Stromal cell of bone marrow (primary cell): ENCODE data around the gene PPP1R2.
"Not testable (repeated sequence)": the region's sequence is repeated elsewhere in the genome, so short reads cannot be mapped to it uniquely, and the experiment has no call there.

Experiments
- DNase-seq: peaks from one replicate; pipeline ENCODE4 v3.0.0-alpha.2; 2012; ENCODE audit warnings: low read depth

PPP1R2 gene

DNA sequence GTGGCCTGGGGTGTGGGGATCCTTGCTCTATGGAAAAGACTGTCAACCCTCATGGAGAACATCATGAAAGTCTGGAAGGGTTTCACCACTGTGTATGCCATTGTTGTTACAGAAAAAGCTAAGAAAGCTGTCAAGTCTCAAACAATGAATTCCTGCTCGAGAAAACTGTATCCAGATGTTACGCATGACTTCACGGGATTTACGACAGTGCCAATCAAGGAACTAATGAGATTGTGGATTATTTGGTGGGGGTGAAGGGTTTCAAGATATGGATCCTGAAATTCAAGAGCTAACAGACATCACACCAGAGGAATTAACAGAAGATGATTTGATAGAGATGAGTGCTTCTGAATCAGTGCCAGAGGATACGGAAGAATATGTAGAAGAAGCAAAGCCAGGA lies 7.8 kb downstream of the PPP1R2 start:
- DNase-seq = no peak

DNA sequence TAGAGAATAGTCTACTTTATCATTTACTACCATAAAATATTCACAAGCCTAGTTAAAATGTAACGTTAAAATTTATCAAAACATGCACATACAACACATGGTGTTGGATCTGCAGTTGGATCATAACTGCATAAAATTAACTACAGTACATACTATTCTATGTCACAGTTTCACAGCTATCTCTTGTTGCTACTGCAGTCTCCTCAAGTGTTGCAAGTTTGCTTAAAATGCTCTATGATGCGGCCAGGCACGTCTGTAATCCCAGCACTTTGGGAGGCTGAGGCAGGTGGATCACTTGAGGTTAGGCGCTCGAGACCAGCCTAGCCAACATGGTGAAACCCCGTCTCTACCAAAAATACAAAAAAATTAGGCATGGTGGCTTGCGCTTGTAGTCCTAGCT lies 10.3 kb downstream of the PPP1R2 start:
- DNase-seq = no peak

DNA sequence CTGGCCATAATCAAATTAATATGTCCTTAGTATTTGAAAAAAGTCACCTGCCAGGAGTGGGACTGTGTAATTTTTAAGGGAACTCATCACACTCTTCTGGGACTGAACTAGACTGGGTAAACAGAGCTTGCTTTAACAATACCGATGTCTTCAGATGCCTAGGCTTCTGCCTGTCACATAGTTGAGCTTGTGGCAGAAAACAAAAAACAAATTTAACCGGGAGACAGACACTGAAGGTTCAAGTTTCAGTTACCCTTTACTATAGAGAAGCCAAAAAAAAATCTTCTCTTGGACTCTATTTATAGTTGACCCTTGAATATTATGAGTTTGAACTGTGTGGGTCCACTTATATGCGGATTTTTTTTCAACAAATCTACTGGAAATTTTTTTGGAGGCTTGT lies 10.8 kb downstream of the PPP1R2 start:
- no peak for DNase-seq

DNA sequence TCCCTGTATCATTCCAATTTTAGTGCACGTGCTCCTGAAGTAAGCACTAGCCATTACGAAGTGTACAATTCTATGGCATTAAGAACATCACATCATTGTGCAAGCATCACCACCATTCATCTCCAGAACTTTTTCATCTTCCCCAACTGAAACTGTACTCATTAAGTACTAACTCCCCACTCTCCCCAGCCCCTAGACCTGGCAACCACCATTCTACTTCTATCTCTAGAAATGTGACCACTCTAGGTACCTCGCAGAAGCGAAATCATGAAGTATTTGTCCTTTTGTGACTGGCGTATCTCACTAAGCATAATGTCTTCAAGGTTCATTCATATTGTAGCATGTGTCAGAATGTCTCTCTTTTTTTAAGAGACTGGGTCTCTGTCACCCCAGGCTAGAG lies 11.4 kb downstream of the PPP1R2 start:
- DNase-seq = no peak

DNA sequence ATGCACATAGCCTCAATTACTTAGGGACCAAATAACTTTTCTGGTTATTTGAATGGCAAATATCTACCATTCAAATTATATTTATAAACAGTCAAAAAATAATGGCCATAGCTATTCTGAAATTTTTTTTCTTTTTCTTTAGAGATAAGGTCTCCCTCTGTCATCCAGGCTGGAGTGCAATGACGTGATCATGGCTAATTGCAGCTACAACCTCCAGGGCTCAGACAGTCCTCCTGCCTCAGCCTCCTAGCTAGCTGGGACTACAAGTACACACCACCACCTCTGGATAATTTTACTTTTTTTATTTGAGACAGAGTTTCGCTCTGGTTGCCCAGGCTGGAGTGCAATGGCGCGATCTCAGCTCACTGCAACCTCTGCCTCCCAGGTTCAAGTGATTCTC lies 16.6 kb downstream of the PPP1R2 start:
- no peak for DNase-seq

DNA sequence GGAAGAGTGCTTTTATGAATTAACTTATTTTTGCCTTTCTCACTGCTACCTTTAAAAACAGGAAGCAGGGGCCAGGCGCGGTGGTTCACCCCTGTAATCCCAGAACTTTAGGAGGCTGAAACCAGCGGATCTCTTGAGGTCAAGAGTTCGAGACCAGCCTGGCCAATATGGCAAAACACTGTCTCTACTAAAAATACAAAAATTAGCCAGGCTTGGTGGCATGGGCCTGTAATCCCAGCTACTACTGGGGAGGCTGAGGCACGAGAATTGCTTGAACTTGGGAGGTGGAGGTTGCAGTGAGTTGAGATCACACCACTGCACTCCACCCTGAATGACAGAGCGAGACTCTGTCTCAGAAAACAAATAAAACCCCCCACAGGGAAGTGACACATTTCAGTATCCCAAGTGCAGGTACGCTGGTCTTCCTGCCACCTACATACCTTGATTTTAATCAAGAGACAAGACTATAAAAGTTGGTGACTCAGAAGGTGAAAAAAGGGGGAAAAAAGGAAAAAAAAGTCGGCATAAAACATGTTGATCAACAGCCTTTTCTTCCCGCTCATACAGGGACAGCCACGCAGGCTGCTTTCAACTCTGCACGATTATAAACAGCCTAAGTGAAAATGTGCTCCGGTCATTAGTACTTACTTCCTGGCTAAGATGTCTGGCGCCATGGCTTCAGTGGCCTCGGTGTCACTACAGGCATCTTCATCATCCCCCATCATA lies 18.8 kb downstream of the PPP1R2 start:
- DNase-seq = no peak

DNA sequence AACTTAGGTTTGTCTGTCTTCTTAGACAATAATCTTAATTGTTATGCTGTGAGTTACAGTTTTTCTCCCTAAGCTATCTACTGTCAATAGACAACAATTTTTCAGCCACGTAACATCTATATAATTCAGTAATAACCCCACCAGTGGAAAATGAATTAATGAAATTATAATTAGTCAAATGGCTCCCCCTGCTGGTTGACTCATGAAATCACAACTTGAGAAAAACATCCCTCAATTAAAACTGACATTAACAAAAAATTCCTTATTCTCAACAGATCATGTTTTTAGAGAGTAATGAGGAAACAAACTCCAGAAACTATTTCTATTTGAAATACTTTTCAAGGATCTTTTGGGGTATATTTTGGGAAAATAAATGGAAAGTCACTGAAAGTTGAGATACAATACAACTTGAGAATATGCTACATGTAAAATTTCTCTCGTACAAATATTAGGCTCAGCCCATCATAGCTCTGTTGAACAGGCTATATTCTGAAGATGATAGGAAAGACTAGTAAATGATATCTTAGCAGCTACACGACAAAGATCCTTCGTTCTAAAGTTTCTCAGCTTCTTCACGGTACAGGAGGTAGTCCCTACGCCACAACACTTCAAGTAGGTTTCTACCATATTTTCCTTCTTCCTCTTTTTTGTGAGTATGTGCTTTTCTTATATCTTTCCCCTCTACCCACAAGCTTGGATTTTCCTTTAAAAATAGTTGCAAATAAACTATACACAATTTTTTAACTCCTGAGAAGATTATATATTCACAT lies 20.7 kb downstream of the PPP1R2 start:
- DNase-seq = no peak

DNA sequence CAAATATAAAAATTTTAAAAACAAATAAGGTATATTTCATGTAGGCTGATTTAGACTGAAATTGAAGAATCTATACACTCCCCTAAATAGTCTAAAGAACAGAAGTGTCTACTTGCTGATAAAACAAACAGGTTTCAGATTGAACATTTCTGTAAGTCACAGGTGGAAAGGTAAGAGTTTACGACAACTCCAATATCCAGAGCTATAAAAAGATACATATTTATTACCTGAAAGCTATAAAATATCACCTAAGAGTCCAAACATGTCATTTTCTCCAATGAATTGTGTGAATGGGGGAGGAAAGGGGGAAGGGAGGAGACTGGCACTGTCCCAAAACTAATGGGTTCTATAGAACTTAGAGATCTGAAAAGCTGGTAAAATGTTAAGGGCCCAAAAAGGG lies 26.1 kb downstream of the PPP1R2 start:
- no peak for DNase-seq

DNA sequence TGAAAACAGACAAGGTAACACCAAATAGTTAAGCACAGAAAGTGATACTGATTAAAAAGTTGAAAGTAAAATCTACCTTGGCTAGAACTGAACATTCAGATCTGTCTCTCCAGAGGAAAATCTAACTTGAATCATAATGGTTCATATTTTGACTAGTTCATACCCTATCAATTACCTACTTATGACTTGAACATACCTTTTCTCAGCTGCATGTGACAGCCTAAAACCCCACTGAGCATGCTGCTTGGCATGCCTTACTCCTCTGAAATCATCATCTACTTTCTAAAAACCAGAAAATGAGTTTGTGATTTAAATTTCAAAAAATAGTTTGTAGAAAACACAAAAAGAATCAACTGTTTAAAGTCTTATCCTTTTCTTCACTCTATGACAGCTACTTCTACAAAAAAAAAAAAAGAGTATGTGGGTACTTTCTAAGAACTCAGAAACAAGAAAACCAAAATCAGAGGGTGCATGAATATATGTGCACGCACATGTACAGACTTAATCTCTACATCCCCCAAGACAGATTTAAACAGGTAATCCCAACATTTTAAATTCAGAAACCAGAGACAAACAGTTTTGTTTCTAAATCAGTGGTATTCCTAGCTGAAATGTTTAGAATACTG lies 28.4 kb downstream of the PPP1R2 start:
- DNase-seq = not testable (repeated sequence)

DNA sequence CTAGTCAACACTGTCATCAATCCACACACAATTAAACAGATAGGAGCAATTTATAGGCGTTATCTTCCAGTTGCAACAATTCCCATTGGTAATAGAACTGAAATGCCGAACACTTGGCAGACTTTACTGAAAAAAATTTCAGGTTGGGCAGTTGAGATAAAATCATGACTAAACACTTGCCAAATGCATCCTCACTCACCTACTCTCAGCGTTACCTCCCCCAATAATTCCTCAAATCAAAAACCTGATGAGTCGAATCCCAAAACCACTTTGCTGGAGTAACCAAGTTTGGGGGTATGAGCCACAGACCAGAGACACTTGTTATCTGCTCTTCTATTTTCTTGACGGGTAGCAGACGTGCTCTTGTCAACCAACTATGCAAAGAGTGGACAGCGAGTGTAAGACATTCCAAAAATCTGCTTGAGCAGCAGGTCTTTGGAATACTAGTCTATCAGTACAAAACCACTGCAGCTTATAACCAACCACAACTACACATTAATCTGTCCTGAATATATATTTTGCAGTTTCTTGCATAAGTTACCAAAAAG lies 30.3 kb downstream of the PPP1R2 start:
- DNase-seq = no peak

DNA sequence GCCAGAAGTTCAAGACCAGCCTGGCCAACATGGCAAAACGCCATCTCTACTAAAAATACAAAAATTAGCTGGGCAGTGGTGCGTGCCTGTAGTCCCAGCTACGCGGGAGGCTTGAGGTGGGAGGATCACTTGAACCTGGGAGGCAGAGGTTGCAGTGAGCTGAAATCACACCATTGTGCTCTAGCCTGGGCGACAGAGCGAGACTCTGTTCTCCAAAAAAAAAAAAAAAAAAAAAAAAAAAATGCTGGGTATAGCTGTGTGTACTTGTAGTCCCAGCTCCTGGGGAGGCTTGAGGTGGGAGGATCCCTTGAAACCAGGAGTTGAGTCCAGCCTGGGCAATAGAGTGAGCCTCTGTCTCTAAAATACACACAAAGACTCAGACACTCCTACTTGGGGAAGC lies 32.0 kb downstream of the PPP1R2 start:
- DNase-seq = no peak

DNA sequence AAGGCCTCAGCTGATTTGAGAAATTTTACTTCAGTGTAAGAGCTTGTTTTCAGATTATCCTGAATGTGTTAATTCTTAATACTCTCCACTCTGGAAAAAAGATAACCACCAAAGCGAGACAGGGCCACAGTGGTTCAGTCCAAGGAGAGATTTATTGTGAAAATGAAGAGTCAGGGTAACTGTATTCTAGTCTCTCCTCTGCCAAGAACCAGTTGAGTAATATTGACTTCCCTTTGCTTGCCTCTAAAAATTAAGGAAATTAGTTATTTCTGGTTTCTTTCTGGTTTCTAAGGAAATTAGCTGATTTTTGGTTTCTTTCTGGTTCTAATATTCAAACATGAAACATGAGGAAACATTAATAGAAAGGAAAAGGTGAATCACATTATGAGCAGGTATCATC lies 34.9 kb downstream of the PPP1R2 start:
- DNase-seq = no peak

DNA sequence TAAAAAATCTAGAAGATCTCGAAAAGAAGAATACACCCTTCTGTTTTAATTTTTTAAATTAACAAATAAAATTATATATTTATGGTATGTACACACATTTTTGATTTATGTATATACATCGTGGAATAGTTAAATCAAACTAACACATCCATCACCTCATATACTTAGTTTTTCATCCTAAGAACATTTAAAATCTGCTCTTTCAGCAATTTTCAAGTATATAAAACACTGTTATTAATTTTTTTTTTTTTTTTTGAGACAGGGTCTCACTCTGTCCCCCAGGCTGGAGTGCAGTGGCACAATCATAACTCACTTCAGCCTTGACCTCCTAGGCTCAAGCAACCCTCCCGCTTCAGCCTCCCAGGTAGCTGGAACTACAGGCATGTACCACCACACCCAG lies 67.5 kb downstream of the PPP1R2 start:
- DNase-seq = no peak

DNA sequence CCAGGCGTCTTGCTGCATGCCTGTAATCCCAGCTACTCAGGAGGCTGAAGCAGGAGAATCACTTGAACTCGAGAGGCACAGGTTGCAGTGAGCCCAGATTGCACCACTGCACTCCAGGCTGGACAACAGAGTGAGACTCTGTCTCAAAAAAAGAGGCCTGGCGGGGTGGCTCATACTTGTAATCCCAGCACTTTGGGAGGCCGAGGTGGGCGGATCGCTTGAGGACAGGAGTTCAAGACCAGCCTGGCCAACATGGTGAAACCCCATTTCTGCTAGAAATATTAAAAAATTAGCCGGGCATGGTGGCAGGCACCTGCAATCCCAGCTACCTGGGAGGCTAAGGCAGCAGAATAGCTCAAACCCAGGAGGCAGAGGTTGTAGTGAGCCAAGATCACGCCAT lies 68.0 kb downstream of the PPP1R2 start:
- DNase-seq = not testable (repeated sequence)

DNA sequence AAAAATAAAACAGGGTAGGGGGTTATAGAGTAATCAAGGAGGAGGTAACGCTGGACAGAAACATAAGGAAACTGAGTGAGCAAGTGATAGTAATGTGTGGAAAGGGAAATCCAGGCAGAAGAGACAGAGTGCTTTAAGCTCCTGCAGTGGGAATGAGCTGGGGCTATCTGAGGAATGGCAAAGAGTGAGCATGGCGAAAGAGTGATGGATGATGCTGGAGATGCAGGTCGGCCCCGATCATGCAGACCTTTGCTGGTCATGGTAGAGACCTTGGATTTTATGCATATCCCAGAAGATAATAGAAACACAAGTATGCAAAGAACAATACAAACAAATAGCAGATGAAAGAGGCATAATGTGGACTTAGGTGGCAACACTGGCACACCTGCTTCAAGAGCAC lies 74.3 kb downstream of the PPP1R2 start:
- no peak for DNase-seq

DNA sequence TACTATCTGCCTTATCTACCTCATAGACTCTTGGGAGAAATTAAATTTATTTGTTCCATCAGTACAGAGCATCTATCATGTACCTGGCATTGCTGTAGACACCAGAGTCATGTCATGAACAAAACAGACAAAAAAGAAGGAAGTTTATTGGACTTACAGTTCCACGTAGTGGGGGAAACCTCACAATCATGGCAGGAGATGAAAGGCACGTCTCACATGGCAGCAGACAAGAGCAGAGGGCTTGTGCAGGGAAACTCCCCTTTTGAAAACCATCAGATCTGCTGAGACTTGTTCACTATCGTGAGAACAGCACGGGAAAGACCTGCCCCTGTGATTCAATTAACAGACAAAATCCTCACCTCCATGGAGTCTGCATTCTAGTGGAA lies 74.7 kb downstream of the PPP1R2 start:
- DNase-seq = no peak

DNA sequence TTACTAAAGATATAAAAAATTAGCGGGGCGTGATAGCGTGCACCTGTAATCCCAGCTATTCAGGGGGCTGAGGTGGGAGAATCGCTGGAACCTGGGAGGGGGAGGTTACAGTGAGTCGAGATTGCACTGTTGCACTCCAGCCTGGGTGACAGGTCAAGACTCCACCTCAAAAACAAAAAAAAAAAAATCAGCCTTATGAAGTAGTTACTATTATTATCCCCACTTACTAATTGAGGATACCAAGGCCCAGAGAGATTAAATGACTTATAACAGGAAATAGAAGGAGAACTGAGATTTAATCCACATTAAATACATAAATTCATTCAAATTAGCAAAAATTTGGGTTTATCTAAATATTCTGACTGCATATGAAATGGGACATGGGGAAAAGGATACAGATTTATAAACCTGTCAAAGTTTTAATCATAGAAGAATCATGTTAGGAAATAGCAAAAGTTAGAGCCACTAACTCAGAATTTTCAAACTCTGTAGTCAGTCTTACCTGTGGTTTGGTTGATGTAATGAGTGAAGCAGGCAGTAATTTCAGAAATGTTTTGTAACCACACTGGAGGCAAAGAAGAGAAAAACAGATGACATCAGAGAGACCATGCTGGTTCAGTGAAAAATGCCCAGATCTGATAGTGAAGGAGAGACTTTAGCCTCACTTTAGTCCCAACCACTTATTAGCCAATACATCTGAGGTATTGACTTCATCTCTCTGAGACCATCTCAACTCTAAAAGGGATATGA lies 75.3 kb downstream of the PPP1R2 start:
- no peak for DNase-seq

DNA sequence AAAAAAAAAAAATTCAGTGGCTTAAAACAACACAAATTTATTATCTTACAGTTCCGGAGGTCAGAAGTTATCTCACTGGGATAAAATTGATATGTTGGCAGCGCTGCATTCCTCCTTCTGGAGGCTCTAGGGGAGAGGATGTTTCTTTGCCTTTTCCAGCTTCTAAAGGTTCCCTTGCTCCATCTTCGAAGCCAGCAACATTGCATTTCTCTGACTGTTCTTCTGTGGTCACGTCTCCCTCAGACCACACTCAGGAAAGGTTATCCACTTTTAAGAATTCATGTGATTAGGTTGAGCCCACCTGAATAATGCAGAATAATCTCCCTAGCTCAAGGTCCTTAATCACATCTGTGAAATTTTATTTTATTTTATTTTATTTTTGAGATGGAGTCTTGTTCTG lies 76.9 kb downstream of the PPP1R2 start:
- DNase-seq = no peak
